Measurements from ENCODE around the gene GTF2B.
"Not testable (repeated sequence)": the region's sequence is repeated elsewhere in the genome, so short reads cannot be mapped to it uniquely, and the experiment has no call there.

GTF2B gene

GRCh38 chr1:88897070-88897730 is 5.8 kb upstream of the GTF2B start:
- Mint-ChIP-seq H3K27ac (no peak overlapping the region), H3K4me1 (peaks cover 3% of the 10 kb centered on the region), H3K4me3 (no peak overlapping the region), H3K9me3 (no peaks in the 10 kb centered on the region), H3K27me3 (no peaks in the 10 kb centered on the region), H3K36me3 (no peaks in the 10 kb centered on the region)

DNA sequence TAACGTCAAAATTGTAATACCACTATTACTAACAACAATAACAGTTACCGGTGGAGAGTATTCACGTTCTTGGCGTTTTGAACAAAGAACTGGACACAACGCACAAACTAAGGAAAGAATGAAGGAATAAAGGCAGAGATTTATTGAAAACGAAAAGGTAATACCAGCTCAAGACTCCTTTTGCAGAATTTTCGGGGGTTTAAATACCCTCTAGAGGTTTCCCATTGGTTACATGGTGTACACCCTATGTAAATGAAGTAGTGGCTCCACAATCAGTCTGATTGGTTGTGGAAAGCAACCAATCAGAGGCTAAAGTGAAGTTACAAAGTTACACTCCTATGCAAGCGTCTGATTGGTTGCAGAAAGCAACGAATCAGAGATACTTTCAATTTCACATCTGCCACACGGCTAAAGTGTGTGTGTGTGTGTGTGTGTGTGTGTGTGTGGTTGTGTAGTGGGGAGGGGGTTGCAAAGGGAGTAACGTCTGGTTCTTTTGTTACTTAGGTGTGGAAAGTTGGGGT is 1.1 kb upstream of the GTF2B start:
- Mint-ChIP-seq H3K27me3 (no peaks in the 10 kb centered on the region), H3K27ac (peak overlapping the region; percentile 12), H3K4me1 (peaks cover 38% of the 10 kb centered on the region), H3K9me3 (no peaks in the 10 kb centered on the region), H3K4me3 (peak overlapping the region; percentile 98), H3K36me3 (no peaks in the 10 kb centered on the region)

DNA sequence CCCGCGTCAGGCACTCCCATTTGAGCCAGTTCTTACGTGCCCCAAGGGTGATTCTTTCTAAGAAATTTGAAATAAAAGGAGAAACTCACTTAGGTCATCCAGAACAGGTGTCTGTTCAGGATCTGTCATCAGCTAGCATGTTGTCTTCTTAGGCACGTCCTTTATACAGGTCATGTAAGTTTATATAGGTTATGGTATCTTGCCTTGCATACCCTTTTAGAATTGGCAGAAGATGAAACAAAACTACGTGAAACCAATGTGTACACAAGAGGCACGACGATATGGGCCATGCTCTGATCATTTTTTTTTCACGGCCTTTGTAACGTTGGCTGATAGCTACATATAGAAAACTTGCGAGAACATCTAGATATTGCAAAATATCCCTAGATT is 579 bp upstream of the GTF2B start:
- Mint-ChIP-seq H3K27ac (peak overlapping the region; percentile 98), H3K9me3 (no peaks in the 10 kb centered on the region), H3K4me3 (peak overlapping the region; percentile 98), H3K27me3 (no peaks in the 10 kb centered on the region), H3K36me3 (no peaks in the 10 kb centered on the region), H3K4me1 (peaks cover 43% of the 10 kb centered on the region)

DNA sequence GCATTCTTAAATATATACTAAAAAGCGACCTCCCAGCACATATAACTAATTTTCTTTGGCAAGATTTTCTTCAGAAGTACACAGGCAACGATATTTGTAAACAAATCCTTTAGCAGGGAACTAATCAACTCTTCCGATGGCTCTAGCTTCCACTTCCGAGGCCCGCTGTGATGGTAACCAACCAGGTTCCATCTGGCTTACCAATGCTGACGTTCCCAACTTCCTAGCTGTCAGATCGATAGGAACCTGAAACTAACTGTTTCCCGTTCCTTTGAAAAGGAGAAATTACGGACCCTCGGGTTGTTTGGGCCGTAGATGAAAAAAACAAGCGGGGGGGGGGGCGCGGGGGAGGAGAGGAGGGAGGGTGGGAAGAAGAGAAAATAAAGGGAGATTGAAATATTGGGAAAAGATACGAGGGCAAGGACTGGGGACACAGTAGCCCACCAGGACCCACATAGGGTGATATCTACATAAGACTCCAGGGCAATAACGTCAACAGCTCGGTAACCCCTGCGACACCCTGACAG is 513 bp downstream of the GTF2B start:
- H3K36me3 Mint-ChIP-seq, result no peaks in the 10 kb centered on the region
- no peaks in the 10 kb centered on the region for H3K27me3 Mint-ChIP-seq
- H3K27ac Mint-ChIP-seq, result peak overlapping the region; percentile 98
- H3K4me3 Mint-ChIP-seq, result peak overlapping the region; percentile 98
- H3K4me1 Mint-ChIP-seq, result peaks cover 44% of the 10 kb centered on the region
- H3K9me3 Mint-ChIP-seq, result no peaks in the 10 kb centered on the region

GRCh38 chr1:88890131-88890530 is 1.2 kb downstream of the GTF2B start:
- no peaks in the 10 kb centered on the region for H3K36me3 Mint-ChIP-seq
- peak overlapping the region; percentile 98 for H3K27ac Mint-ChIP-seq
- peak overlapping the region; percentile 98 for H3K4me3 Mint-ChIP-seq
- H3K4me1 Mint-ChIP-seq, result peaks cover 44% of the 10 kb centered on the region
- H3K27me3 Mint-ChIP-seq, result no peaks in the 10 kb centered on the region
- no peaks in the 10 kb centered on the region for H3K9me3 Mint-ChIP-seq

- no peaks in the 10 kb centered on the region for H3K9me3 Mint-ChIP-seq
- H3K27me3 Mint-ChIP-seq, result no peaks in the 10 kb centered on the region
- peak overlapping the region; percentile 83 for H3K4me3 Mint-ChIP-seq
- H3K27ac Mint-ChIP-seq, result peak overlapping the region; percentile 81
- H3K4me1 Mint-ChIP-seq, result peaks cover 57% of the 10 kb centered on the region
- peaks cover 2% of the 10 kb centered on the region for H3K36me3 Mint-ChIP-seq
Measured at GRCh38 chr1:88888750-88889149, 2.6 kb downstream of the GTF2B start.

GRCh38 chr1:88885933-88886332 is 5.4 kb downstream of the GTF2B start:
- H3K4me1 Mint-ChIP-seq, result peaks cover 74% of the 10 kb centered on the region
- H3K36me3 Mint-ChIP-seq, result peaks cover 2% of the 10 kb centered on the region
- no peaks in the 10 kb centered on the region for H3K27me3 Mint-ChIP-seq
- no peak overlapping the region for H3K4me3 Mint-ChIP-seq
- no peak overlapping the region for H3K27ac Mint-ChIP-seq
- H3K9me3 Mint-ChIP-seq, result no peaks in the 10 kb centered on the region

DNA sequence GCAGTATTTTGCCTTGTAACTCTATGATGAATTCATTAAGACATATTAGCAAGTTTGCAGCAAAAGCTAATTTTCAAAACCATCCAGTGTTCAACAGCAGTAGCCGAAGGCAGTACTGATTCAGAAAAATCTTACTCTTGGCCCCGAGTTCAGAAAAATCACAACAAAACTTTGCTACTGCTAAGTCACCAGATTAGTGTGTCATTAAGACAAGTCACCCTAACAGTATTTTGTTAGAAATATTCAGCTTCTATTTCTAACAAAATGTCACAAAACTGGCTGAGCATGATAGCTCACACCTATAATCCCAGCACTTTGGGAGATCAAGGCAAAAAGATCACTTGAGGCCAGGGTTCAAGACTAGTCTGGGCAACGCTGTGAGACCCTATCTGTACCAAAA is 8.2 kb downstream of the GTF2B start:
- H3K27ac Mint-ChIP-seq, result peak overlapping the region; percentile 42
- peaks cover 63% of the 10 kb centered on the region for H3K4me1 Mint-ChIP-seq
- peaks cover 2% of the 10 kb centered on the region for H3K36me3 Mint-ChIP-seq
- no peaks in the 10 kb centered on the region for H3K27me3 Mint-ChIP-seq
- no peaks in the 10 kb centered on the region for H3K9me3 Mint-ChIP-seq
- H3K4me3 Mint-ChIP-seq, result peak overlapping the region; percentile 20

- H3K27me3 Mint-ChIP-seq, H3K36me3 Mint-ChIP-seq, H3K27ac Mint-ChIP-seq, H3K4me3 Mint-ChIP-seq, H3K9me3 Mint-ChIP-seq: not testable (repeated sequence)
- H3K4me1 Mint-ChIP-seq, result peaks cover 66% of the 10 kb centered on the region
Measured at GRCh38 chr1:88880717-88881116, 10.7 kb downstream of the GTF2B start.

- Mint-ChIP-seq H3K27me3 (no peaks in the 10 kb centered on the region), H3K36me3 (no peaks in the 10 kb centered on the region), H3K4me3 (no peak overlapping the region), H3K27ac (no peak overlapping the region), H3K9me3 (no peaks in the 10 kb centered on the region), H3K4me1 (peaks cover 70% of the 10 kb centered on the region)
Measured at GRCh38 chr1:88878731-88879130, 12.6 kb downstream of the GTF2B start.

GRCh38 chr1:88877911-88878310 is 13.5 kb downstream of the GTF2B start:
- H3K9me3 Mint-ChIP-seq, result no peaks in the 10 kb centered on the region
- H3K27me3 Mint-ChIP-seq, result no peaks in the 10 kb centered on the region
- no peaks in the 10 kb centered on the region for H3K36me3 Mint-ChIP-seq
- peak overlapping the region; percentile 51 for H3K27ac Mint-ChIP-seq
- H3K4me3 Mint-ChIP-seq, result no peak overlapping the region
- H3K4me1 Mint-ChIP-seq, result peaks cover 65% of the 10 kb centered on the region

DNA sequence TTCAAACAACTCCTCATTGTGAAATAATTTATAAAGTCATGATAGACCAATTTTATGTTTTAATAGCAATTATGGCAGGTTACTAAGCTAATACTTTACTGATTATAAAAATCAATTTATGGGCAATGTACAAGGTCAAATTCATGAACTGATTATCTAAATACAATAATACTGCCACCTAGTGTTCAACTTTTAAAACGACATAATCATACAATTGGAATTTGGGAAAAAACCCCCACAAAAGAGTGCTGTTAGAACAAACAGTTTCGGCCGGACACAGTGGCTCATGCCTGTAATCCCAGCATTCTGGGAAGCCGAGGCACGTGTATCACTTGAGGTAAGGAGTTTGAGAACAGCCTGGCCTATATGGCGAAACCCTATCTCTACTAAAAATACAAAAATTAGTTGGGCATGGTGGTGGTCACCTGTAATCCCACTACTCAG is 14.0 kb downstream of the GTF2B start:
- H3K9me3 Mint-ChIP-seq, result no peaks in the 10 kb centered on the region
- H3K36me3 Mint-ChIP-seq, result no peaks in the 10 kb centered on the region
- H3K27ac Mint-ChIP-seq, result peak overlapping the region; percentile 51
- H3K4me1 Mint-ChIP-seq, result peaks cover 65% of the 10 kb centered on the region
- H3K27me3 Mint-ChIP-seq, result no peaks in the 10 kb centered on the region
- no peak overlapping the region for H3K4me3 Mint-ChIP-seq

- H3K27ac Mint-ChIP-seq, result no peak overlapping the region
- no peaks in the 10 kb centered on the region for H3K36me3 Mint-ChIP-seq
- no peaks in the 10 kb centered on the region for H3K9me3 Mint-ChIP-seq
- H3K4me3 Mint-ChIP-seq, result no peak overlapping the region
- H3K4me1 Mint-ChIP-seq, result peaks cover 59% of the 10 kb centered on the region
- H3K27me3 Mint-ChIP-seq, result no peaks in the 10 kb centered on the region
Measured at GRCh38 chr1:88876573-88877365, 14.6 kb downstream of the GTF2B start.

DNA sequence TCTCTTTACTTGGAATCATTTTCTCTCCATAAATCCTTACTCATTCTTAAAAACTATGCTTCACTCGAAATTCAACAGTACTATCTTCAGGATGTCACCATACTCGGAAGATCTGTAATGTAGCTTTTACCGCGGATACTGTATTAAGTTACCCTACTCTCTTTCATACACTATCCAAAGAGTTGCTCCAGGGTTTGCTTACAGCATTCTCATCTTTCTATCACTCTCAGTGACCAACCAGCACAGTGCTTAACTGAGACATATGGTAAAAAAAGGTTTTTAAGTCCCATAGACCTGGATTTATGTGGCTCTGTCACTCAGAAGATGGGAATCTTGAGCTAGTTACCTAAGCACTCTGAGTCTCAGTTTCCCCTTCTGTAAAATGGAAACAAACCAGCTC is 15.8 kb downstream of the GTF2B start:
- H3K9me3 Mint-ChIP-seq, result no peaks in the 10 kb centered on the region
- no peak overlapping the region for H3K4me3 Mint-ChIP-seq
- H3K27me3 Mint-ChIP-seq, result no peaks in the 10 kb centered on the region
- H3K36me3 Mint-ChIP-seq, result peaks cover 1% of the 10 kb centered on the region
- H3K27ac Mint-ChIP-seq, result no peak overlapping the region
- peaks cover 56% of the 10 kb centered on the region for H3K4me1 Mint-ChIP-seq

- H3K27me3 Mint-ChIP-seq, result no peaks in the 10 kb centered on the region
- H3K4me1 Mint-ChIP-seq, result peaks cover 56% of the 10 kb centered on the region
- peaks cover 1% of the 10 kb centered on the region for H3K36me3 Mint-ChIP-seq
- H3K27ac Mint-ChIP-seq, result peak overlapping the region; percentile 10
- H3K9me3 Mint-ChIP-seq, result no peaks in the 10 kb centered on the region
- no peak overlapping the region for H3K4me3 Mint-ChIP-seq
Measured at GRCh38 chr1:88873737-88874349, 17.5 kb downstream of the GTF2B start.

GRCh38 chr1:88869644-88870043 is 21.7 kb downstream of the GTF2B start:
- peaks cover 56% of the 10 kb centered on the region for H3K4me1 Mint-ChIP-seq
- not testable (repeated sequence) for H3K27ac Mint-ChIP-seq, H3K9me3 Mint-ChIP-seq, H3K36me3 Mint-ChIP-seq, H3K4me3 Mint-ChIP-seq, H3K27me3 Mint-ChIP-seq

All from activated naive CD4-positive, alpha-beta T cell treated with anti-CD3 and anti-CD28 coated beads, Interleukin-2, amount 50 U/mL, for 24 hours (primary cell).